GM11168 (cell line): ENCODE results near the gene SORCS2.

Experiments
- in situ Hi-C: fragments of 300-500 bp; cut with MboI; formaldehyde crosslinking; loops from one replicate; pipeline ENCODE4 v1.12.0; 2022; ENCODE audit warnings: low sequenced_read_pairs; ENCODE audit not compliant: unreplicated experiment

SORCS2 gene

DNA sequence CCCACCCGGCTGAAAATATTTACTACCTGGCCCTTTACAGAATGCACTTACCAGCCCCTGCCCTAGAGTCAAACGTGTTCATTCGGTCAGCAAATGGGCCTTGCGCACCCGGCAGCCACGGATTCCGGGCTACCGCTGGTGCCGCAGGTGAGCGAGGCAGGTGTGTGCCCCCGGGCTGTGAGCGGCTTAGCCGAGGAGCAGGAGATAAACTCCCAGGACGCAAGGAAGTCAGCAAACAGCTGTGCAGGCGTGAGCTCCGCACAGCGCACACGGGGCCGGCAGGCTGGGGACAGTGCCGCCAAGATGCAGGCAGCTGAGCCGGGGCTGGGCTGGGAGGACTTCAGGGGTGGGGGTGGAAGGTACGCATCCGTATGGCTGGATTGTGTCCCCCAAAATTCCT is 453.6 kb downstream of the SORCS2 start:
- in situ Hi-C loops = no loop called here

DNA sequence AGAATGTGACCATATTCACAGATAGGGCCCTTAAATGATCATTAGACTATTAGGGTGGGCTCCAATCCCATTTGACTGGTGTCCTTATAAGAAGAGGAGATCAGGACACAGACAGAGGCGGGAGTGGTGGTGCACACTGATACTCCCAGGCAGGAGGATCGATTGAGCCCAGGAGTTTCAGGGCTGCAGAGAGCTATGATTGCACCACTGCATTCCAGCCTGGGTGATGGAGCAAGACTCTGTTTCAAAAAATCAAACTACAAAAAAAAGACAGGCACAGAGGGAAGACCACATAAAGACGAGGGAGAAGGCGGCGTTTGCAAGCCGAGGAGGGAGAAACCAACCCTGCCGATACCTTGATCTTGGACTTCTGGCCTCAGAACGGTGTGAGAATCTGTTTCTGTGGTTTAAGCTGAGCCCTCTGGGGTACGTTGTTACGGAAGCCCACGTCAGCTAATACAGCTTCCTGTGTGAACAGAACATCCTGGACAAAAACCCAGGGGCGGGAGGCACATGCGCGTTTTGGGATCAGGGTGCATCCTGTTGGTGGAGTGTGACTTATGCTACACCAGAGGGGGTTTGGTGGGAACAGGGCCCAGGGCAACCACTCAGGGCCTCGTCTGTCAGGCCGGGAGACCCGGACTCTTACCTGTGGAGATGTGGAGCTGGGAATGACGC is 454.2 kb downstream of the SORCS2 start:
- in situ Hi-C loops = no loop called here

DNA sequence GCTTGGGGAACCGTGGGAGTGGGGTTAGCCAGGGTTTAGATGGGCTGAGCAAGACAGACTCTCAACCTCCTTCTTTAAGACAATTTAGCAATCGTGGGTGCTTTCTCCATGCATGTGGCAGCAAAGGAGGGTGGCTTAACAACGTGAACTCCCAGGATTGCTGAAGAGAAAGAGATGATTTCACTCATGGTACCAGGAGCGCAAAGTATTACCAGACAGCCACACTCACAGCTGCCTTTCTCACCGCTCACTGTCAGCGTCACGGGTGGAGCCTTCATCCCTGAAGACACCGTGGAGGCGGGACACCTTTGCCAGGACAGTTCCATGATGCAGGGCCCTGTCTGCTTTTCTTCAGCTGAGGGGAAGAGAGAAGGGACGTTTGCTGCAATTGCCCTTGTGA is 454.8 kb downstream of the SORCS2 start:
- in situ Hi-C loops = no loop called here

DNA sequence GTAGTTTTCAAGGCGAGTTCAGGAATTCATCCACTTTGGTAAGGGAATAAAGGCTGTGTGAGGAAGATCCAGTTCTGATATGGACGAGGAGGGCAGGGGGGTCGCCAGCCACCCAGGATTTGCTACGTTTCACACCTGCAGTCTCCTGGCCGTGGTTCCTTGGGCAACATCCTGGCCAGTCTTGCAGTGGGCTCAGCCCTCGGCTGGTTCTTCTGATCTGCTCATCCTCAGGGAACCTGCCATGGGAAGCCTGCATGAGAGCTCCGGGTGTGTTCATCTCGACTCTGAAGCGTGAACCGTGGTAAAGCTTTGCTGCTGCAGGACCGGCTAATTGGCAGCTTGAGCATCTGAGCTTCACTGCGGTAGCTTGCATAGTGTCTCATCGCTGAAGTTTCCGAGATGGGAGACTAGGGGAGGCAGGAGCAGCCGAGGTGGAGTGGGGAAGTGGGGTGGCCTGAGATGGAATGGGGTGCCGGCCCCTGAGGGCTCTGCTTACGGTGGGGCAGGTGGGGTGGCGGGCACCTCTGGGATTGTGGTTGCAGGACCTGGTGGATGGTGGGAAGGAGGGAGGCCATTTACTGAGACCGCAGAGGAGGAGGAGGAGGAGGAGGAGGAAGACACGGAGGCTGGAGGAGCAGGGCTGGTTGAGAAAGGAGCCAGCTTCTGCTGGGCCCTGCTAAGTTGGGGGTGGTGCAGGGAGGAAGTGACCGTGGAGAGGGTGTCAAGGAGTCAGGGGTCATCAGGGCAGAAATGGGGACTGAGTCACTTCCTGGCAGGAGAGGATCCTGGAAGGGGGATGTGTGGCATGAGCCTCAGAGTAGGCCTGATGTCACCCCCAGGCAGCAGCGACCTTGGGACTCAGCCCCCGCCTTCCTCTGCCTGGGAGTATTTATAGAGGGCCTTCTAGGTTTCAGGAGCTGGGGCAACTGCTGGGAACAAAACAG is 455.5 kb downstream of the SORCS2 start:
- in situ Hi-C loops = no loop called here

DNA sequence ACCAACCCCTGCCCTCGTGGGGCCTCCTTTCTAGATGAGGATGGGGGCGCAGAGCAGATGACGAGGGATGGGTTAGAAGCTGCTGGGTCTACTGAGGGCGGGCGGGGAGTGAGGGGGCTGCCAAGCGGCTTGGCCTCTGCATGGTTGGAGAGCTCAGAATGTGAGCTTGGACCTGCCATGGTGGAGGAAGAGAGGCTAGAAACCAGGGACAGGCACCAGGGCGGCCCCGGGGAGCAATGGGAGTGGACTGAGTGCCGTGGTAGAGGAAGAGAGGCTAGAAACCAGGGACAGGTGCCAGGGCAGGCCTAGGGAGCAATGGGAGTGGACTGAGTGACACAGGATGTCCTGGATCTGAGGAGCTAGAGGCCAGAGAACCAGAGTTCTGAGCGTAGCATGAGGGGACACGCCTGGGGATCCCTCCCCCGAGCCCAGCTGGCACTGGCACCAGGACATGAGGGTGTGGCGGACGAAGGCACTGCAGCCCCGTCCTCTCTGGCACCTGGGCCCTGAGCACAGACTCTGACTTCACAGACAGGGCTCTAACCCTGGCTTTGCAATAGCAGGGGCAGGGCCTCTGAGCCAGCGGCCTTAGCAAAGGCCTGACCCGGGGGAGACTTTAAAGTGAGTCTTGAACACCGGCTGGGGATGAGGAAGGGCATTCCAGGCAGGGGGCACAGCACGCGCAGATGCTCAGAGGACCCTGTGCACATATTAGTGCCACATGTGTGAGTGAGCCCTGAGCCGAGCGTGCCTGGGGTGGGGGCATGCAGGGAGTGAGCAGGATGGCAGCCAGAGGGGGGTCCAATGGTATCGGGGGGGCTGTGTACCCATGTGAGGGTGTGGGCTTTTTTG is 456.4 kb downstream of the SORCS2 start:
- in situ Hi-C loops = no loop called here

DNA sequence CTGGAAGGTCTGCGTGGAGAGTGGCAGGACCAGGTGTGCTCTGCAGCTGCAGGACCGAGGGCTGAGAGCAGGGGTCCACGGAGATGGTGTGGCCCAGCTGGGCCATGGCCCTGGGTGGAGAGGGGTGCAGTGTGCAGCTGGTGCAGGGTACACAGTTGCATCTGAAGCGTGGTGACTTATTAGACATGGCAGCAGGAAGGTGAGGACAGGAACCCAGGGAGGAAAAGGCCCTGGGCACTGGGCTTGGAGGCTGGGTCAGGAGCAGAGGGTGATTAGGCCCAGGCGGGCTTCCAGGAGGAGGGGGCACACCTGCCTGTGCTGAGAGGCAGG is 457.0 kb downstream of the SORCS2 start:
- in situ Hi-C loops = no loop called here

DNA sequence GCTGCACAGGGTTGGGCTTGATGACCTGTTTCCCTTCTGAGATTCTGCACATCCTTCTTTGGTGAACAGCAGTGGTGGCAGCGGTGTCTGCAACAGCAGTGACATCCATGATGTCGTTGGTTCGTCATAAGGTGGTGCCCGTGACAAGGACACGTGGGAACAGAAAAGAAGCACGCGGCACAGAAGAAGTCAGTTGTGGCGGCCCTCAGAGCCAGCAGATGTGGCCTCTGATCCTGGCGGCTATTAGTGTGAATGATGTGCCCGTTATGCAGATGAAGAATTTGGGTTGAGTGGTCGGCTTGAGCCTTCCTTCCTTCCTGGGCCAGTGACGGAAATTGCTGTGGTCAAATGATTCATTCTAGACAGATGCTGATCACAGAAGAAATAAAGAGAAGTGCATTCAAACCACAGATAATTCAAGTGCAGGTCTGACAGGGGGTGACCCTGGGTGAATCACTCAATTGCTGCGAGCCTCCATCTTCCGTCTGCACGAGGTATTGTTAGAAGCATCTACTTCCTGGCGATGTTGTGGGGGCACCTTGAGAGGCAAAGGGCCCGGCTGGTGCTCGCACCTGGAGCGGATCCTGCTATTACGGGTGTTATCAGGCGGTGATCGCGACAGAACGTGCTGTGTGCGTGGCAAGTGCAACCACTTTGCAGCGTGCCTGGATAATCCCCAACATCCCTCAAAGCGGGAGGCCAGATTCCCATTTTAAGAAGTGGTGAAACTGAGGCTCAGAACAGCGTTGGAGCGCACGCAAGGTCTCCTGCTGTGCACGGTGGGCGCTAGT is 457.6 kb downstream of the SORCS2 start:
- in situ Hi-C loops = no loop called here

DNA sequence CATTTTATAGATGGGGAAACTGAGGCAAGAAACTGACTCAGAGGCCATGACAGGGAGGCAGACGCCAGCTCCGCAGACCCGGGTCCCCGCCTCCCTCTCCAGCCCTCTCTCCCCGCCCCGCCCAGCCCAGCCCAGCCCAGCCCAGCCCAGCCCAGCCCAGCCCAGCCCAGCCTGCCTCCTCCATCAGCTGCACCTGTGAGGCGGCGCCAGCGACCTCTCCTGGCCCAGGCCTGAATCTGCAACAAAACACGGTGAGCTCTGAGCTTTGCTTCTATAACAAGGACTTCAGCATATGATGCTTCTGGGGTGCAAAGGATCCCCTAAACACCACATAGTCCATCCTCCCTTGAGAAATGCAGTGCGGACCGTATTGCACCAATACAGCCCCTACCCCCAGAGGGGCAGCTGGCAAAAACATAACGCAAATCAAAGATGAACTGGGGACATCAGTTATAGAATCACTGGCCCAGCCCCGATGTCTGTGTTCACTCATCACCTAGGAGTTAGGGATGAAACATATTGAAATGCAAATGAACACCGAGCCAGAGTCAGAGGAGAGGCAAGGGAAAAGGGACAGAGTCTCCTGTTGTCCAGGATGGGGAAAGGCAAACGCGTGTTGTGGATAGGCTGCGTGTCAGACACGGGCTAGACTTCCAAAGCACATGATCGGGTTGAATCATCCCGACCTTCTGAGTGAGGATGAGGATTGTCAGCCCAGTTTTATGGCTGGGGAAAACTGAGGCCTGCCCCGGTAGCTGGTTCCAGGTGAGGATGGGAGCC is 458.5 kb downstream of the SORCS2 start:
- in situ Hi-C loops = no loop called here

DNA sequence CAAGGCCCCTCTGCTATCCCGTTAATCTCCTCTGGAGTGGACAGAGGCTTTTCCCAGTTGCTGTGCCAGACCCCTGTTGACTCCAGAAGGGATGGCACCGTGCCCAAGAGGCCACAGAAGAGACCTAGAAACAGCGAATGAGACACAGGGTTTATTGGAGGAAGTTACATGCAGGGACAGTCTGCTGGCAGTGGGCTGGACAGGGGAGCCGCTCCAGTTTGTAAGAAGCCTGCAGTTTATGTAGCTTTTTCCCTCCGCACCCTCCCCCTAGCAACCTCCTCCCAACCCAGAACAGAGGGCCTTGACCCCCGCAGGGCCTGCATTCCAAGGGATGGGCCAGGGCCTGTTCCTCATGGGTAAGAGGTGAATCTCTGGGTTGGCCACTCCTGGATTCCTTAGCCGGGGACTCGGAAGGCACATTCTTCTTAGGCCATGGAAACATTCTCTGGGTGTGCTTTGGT is 459.2 kb downstream of the SORCS2 start:
- in situ Hi-C loops = no loop called here

DNA sequence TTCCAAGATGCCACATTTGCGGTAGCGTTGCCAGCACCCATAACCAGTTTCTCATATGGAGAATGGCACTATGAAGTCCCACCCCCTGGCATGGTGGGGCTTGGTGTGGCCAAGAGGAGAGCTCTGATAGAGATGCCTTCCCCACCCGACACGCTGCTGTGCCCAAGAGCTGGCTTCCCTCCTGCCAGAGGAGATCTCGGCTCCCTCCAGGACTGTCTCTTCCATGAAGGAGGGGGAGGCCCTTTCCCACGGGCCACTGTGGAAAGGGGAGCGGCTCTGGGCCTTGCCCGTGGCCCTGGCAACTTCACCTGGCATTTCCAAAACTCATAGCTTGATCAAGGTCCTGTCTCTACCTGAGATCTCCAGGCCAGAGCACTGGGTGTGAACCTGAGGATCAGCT is 459.7 kb downstream of the SORCS2 start:
- in situ Hi-C loops = no loop called here

DNA sequence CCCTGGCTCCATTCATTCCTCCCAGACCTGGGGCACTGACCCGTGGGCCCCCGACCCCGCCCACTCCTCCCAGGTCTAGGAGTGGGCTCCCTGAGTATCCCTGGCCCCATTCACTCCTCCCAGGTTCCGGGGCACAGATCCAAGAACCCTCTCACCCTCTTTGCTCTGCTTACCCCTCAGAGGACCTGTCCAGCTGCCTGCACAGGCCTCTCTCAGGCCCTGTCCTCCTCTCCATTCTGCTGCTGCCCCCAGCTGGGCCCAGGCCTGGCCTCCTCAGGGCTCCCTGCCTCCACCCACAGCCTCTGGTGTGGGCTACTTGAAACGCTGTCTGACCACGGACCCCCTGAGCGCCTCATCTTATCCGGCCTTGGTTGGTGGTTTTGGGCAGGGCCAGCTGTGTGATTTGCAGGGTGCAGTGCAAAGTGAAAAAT is 460.1 kb downstream of the SORCS2 start:
- in situ Hi-C loops = no loop called here

DNA sequence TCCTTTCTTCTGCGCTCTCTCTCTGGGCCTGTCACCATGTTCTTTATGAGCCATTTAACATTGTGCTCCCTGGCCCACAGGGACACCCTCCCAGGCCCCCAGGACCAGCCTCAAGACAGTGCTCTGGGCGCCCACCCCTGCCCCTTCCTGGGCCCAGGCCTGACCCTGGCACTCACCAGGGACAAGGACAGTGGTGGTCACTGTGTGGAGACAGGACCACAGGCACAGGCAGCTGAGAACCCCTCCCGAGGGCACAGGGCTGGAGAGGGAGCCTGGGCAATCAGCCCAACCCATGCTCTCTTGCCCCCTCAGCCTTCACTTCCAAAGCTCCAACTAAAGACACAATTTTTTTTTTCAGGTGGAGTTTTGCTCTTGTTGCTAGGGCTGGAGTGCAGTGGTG is 460.6 kb downstream of the SORCS2 start:
- in situ Hi-C loops = no loop called here

DNA sequence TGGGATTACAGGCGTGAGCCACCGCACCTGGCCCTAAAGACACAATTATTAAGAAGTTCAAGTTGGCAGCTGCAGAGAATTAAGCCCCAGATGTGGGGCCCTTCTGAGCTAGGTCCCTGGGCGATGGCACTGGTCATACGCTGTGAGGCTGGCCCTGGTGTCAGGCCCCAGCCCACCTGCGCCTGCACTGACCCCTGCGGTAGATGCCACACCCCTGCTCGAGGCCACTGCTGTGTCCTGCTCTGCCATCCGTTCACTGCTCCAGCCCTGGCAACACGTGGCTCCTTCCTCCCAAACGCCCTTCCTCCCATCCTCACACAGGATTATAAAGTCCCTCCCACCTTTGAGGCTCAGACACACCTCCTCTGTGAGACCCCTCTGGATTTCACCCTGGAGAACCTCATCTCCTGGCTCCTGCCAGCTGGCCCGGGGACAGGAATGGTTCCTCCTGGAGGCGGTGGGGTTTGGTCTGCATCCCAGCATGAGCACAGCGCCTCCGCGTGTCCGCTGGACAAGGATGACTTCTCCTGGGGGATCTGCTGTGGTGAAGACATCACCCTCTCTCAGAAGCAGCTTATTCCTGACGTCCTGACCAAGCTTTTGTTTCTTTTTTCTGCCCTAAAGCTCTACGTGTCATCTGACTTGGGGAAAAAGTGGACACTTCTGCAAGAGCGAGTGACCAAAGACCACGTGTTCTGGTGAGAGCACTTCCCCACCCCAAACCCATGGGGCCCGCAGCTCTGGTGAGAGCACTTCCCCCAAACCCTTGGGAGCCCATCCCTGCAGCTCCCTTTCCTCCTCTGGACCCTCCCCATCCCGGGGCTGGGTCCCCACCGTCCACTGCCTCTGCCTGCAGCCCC is 461.4 kb downstream of the SORCS2 start:
- in situ Hi-C loops = no loop called here

DNA sequence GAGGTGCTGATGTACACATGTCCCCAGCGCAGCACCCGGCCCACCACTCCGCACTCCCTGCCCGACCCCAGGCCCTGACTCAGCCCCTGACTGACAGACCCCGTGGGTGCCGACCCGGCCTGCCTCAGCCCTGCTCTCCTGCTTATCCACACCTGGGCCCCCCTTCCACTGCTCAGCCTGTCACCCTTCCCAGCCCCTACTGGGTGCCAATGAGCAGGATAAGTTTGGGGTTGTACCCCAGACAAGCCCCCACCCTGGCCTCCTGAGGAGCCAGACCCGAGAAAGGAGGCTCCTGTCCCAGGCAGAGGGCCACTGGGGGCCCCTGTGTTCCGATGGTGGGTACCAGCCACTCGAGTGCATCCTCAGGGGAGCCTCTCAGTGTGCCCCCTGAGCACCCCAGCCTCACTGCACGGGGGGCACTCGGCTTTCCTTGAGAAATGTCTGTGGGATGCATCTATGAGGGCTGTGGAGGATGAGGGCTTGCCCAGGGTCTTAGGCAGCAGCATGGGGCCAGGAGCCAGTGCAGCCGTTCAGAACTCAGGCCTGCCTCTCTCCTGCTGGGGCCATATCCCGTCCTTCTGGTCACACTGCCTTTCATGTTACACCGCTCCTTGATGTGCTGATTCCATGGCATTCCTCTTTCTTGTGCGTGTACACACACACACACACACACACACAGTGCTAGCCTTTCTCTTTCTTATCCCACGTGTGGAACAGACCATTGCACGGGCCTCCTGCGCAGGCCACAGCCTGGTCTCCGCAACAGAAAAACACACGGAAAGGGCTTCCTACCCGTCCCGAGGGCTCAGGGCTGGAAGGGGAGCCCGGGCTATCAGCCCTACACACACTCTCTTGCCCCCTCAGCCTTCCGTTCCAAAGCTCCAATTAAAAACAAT is 462.5 kb downstream of the SORCS2 start:
- in situ Hi-C loops = no loop called here

DNA sequence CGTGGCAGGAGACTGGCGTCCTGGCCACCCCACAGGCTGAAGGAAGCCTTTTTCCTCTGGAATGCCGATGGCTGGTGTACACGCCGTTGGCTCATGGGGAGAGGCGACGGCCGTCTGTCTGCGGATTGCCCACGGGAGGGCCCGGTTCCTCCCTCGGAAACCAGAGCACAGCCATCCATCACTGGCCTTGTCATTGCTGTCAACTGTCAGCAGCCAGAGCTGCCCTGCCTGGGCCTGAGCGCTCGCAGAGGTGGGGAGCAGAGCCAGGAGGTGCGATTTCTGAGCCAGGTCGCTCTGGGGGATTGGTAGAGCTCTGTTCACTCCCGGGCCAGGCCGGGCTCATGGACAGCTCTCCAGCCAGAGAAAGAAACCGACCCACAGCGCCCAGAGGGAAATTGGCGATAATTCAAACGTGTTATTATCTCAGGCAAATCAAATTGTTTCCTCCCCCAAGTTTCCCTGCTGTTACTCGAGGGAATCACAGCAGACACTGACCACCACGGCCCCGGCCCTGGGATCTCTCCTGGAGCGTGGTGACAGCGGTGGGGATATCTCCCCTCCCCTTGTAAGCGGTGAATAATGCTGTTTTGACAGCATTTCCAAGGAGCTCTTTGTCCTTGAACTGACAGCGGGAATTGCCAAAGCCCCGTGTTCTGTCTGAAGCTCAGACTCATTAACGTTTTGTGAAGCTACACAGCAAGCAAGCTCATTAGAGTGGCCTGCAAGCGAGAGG is 463.3 kb downstream of the SORCS2 start:
- in situ Hi-C loops = no loop called here

DNA sequence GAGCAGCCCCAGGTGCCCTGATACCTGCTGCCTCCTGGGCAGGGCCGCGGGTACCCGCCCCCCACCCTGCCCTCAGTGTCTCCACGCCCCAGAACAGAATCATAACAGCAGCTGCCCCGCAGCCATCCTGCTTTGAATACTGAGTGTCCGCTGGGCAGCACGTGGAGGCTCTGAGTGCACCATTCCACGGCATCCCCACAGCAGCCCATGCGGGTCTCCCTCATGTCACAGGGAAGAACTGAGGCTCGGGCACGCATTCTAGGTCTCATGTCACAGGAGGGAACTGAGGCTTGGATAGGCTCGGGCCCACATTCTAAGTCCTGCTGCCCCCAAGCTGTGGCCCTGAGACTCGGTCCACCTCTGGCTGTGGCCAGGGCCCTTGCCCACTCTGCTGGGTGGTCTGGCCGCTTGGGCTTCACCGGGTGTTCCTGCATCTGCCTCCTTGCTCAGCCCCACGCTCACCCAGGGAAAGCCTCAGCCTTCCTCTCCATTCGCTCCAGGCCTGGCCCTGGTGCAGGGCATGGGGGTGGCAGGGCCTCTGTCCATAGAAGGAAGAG is 464.0 kb downstream of the SORCS2 start:
- in situ Hi-C loops = no loop called here
